Calu3 (cell line): ENCODE measurements around the gene CFAP61. TPM values are rescaled to one million over a fixed set of nuclear protein-coding genes. Genes with fewer than 3 reads are reported as not detected.

Source experiments
- BruUV-seq: library from RNA; stranded (reverse); fragments of 400-500 nt; replicated peaks from 2 replicates; lab custom pipeline; 2021; lab: Mats Ljungman, UMichigan
- CTCF ChIA-PET: fragments of 300-600 bp; sonication (Branson Sonifier 250); formaldehyde crosslinking; loops from one replicate; lab custom pipeline; 2022; ENCODE audit warnings: antibody characterized with exemption; lab: Charles Lee
- DNase-seq: peaks from one replicate; pipeline ENCODE4 v3.0.0; 2022
- H3K27ac Mint-ChIP-seq: one replicate; pipeline ENCODE4 v1.8.0; 2022; ENCODE audit warnings: mixed read lengths; ENCODE audit not compliant: unreplicated experiment
- H3K27me3 Mint-ChIP-seq: one replicate; pipeline ENCODE4 v1.8.0; 2022; ENCODE audit warnings: mixed read lengths; ENCODE audit not compliant: unreplicated experiment
- H3K36me3 Mint-ChIP-seq: one replicate; pipeline ENCODE4 v1.8.0; 2022; ENCODE audit warnings: mild to moderate bottlenecking, moderate library complexity, mixed read lengths; ENCODE audit not compliant: insufficient read depth, unreplicated experiment
- H3K4me1 Mint-ChIP-seq: one replicate; pipeline ENCODE4 v1.8.0; 2022; ENCODE audit warnings: mild to moderate bottlenecking, low read depth, mixed read lengths; ENCODE audit not compliant: unreplicated experiment
- H3K4me3 Mint-ChIP-seq: one replicate; pipeline ENCODE4 v1.8.0; 2022; ENCODE audit warnings: mild to moderate bottlenecking, low read depth, moderate library complexity, mixed read lengths; ENCODE audit not compliant: unreplicated experiment
- H3K9me3 Mint-ChIP-seq: one replicate; pipeline ENCODE4 v1.8.0; 2022; ENCODE audit warnings: low read depth, mixed read lengths; ENCODE audit not compliant: unreplicated experiment
- intact Hi-C: fragments of 100-400 bp; cut with micrococcal nuclease; formaldehyde crosslinking; loops from one replicate; pipeline ENCODE4 v1.10.0; 2022; ENCODE audit not compliant: unreplicated experiment
- total RNA-seq: library from RNA; stranded (reverse); gene quantifications from 2 replicates; pipeline ENCODE4 v1.2.3, GENCODE V29; 2022
- TF ChIP-seq, protein P1 (sequence below): fragments of 200-600 bp; IDR thresholded peaks from one replicate; pipeline ENCODE4 v1.8.0; 2022; ENCODE audit warnings: antibody characterized with exemption; ENCODE audit not compliant: unreplicated experiment

CFAP61 gene
- total RNA-seq, 1 experiment from 2014 or later = not detected

DNA sequence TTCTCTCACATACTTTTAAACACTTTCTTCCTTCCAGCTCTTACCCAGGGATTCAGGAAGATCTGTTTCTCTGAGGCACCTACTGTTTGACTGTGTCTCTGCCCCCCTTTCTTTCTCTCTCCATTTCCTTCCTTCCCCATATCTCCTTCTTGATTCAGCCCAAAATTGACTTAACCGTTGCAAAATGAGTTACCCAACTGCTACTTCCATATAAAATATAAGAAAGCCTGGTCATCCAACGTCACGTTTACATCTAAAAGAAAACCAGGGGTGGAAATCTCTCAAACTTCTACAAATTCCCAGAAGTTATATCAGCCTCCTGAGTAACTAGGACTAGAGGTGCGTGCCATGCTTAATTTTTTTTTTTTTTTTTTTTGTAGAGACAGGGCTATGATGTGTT is 220.4 kb downstream of the CFAP61 start:
- Mint-ChIP-seq H3K4me3 (no peak overlapping the region), H3K27ac (no peak overlapping the region), H3K4me1 (no peaks in the 10 kb centered on the region), H3K27me3 (no peaks in the 10 kb centered on the region), H3K36me3 (peaks cover 3% of the 10 kb centered on the region), H3K9me3 (no peaks in the 10 kb centered on the region)
- no TSS peak for BruUV-seq
- CTCF ChIA-PET = no interaction called here
- intact Hi-C loops = no loop called here
- TF ChIP-seq, protein P1, sequence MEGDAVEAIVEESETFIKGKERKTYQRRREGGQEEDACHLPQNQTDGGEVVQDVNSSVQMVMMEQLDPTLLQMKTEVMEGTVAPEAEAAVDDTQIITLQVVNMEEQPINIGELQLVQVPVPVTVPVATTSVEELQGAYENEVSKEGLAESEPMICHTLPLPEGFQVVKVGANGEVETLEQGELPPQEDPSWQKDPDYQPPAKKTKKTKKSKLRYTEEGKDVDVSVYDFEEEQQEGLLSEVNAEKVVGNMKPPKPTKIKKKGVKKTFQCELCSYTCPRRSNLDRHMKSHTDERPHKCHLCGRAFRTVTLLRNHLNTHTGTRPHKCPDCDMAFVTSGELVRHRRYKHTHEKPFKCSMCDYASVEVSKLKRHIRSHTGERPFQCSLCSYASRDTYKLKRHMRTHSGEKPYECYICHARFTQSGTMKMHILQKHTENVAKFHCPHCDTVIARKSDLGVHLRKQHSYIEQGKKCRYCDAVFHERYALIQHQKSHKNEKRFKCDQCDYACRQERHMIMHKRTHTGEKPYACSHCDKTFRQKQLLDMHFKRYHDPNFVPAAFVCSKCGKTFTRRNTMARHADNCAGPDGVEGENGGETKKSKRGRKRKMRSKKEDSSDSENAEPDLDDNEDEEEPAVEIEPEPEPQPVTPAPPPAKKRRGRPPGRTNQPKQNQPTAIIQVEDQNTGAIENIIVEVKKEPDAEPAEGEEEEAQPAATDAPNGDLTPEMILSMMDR = no peak
- DNase-seq = no peak

DNA sequence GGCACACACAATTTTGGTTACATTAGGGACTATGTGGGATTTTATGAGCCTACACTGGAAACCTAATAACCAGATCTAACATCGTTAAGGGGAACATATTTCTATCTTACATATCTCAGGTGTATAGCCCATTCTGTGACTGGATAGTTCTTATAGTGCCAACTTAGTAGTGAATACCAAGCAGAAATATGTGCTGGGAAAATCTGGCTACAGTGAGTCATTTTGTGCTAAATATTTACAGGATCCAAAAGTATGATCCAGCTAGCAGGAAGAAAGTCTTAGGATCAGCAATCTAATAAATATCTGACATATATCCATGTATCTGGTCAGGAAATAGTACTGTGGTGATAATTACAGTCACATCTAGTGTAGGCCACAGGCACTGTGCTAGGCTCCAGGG is 221.0 kb downstream of the CFAP61 start:
- TF ChIP-seq, protein P1 = no peak
- Mint-ChIP-seq H3K9me3 (no peaks in the 10 kb centered on the region), H3K27me3 (no peaks in the 10 kb centered on the region)

DNA sequence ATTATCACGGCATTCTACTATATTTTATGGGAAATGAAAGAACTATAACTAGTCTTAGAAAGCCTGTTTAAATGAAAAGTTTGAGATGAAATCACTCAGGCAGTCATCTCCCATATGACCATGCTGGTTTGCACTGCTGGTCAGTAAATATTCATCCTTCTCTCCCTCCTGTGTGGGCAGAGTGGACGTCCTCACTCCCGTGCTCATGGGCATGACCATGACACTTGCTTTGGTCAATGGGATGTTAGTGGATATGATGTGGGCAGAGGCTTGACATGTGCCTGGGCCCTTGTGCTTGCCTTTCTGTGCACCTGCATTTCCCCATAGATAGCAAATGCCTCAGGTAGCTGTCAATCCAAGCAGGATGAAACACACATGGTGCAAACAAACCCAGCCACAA is 222.5 kb downstream of the CFAP61 start:
- Mint-ChIP-seq H3K4me1 (no peaks in the 10 kb centered on the region), H3K9me3 (no peaks in the 10 kb centered on the region), H3K27me3 (no peaks in the 10 kb centered on the region), H3K4me3 (no peak overlapping the region), H3K36me3 (peaks cover 3% of the 10 kb centered on the region), H3K27ac (no peak overlapping the region)
- TF ChIP-seq, protein P1 = no peak
- intact Hi-C loops = no loop called here
- no peak for DNase-seq
- no TSS peak for BruUV-seq
- CTCF ChIA-PET = no interaction called here

More for the DNA sequence above, 221.0 kb downstream of the CFAP61 start:
- CTCF ChIA-PET = no interaction called here
- no peak for DNase-seq
- no peaks in the 10 kb centered on the region for H3K4me1 Mint-ChIP-seq
- no peak overlapping the region for H3K4me3 Mint-ChIP-seq
- no peak overlapping the region for H3K27ac Mint-ChIP-seq
- intact Hi-C loops = no loop called here
- H3K36me3 Mint-ChIP-seq = peaks cover 3% of the 10 kb centered on the region
- no TSS peak for BruUV-seq

DNA sequence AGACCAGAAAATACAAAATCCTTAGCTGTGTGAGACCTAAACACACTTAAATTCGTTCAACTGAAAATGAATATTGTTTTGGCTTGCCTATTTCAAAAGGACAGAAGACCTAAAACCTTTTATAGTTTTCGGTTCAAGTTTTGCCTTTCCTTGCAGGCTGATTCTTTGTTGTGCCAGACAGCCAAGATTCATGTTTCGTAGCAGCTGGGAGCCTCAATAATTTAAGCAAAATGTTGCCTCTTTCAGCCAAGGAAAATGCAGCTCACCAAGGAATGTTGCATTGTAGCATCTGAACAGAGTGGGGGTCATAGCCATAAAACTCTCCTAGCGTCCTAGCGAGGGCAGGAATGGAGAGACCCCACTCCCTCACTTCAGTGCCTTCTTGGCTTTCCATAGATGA is 223.3 kb downstream of the CFAP61 start:
- CTCF ChIA-PET = interaction anchor here (0.6 kb wide), 1 partner anchor 13 kb away, joined by 4 read pairs; no protein-coding TSS in a partner anchor
- no peak overlapping the region for H3K4me3 Mint-ChIP-seq
- intact Hi-C loops = no loop called here
- peaks cover 3% of the 10 kb centered on the region for H3K36me3 Mint-ChIP-seq
- BruUV-seq = no TSS peak
- no peak overlapping the region for H3K27ac Mint-ChIP-seq
- no peaks in the 10 kb centered on the region for H3K27me3 Mint-ChIP-seq
- no peaks in the 10 kb centered on the region for H3K9me3 Mint-ChIP-seq
- TF ChIP-seq, protein P1 = no peak
- DNase-seq = no peak
- H3K4me1 Mint-ChIP-seq = no peaks in the 10 kb centered on the region
